ENCODE data around the gene NINL.
"Not testable (repeated sequence)": the region's sequence is repeated elsewhere in the genome, so short reads cannot be mapped to it uniquely, and the experiment has no call there.

The NINL gene

GRCh38 chr20:25567286-25567685 is 18.0 kb downstream of the NINL start:
- no peaks in the 10 kb centered on the region for H3K36me3 ChIP-seq (ENCODE audit: insufficient read depth, low read length)
- H3K27ac ChIP-seq (ENCODE audit: low read depth, low read length): no peak overlapping the region
- no peaks in the 10 kb centered on the region for H3K4me1 ChIP-seq (ENCODE audit: insufficient read depth, low read length)
- no peaks in the 10 kb centered on the region for H3K9me3 ChIP-seq (ENCODE audit: low read length)
- no peak overlapping the region for H3K9ac ChIP-seq (ENCODE audit: low read length)
- H3K27me3 ChIP-seq (ENCODE audit: control insufficient read depth in 1 of 2, insufficient read depth in 2 of 2, low read length in 2 of 2): no peaks in the 10 kb centered on the region
- H3K4me3 ChIP-seq (ENCODE audit: low read depth in 1 of 2, low read length in 2 of 2): no peak overlapping the region

GRCh38 chr20:25566821-25567220 is 18.5 kb downstream of the NINL start:
- H3K9ac ChIP-seq (ENCODE audit: low read length): no peak overlapping the region
- no peaks in the 10 kb centered on the region for H3K36me3 ChIP-seq (ENCODE audit: insufficient read depth, low read length)
- H3K27ac ChIP-seq (ENCODE audit: low read depth, low read length): no peak overlapping the region
- no peak overlapping the region for H3K4me3 ChIP-seq (ENCODE audit: low read depth in 1 of 2, low read length in 2 of 2)
- H3K9me3 ChIP-seq (ENCODE audit: low read length): no peaks in the 10 kb centered on the region
- no peaks in the 10 kb centered on the region for H3K27me3 ChIP-seq (ENCODE audit: control insufficient read depth in 1 of 2, insufficient read depth in 2 of 2, low read length in 2 of 2)
- H3K4me1 ChIP-seq (ENCODE audit: insufficient read depth, low read length): no peaks in the 10 kb centered on the region

- Histone ChIP-seq H3K27ac (ENCODE audit: low read depth, low read length) (no peak overlapping the region), H3K27me3 (ENCODE audit: control insufficient read depth in 1 of 2, insufficient read depth in 2 of 2, low read length in 2 of 2) (no peaks in the 10 kb centered on the region), H3K9ac (ENCODE audit: low read length) (no peak overlapping the region), H3K4me3 (ENCODE audit: low read depth in 1 of 2, low read length in 2 of 2) (no peak overlapping the region), H3K36me3 (ENCODE audit: insufficient read depth, low read length) (no peaks in the 10 kb centered on the region), H3K4me1 (ENCODE audit: insufficient read depth, low read length) (no peaks in the 10 kb centered on the region), H3K9me3 (ENCODE audit: low read length) (no peaks in the 10 kb centered on the region)
Observed at GRCh38 chr20:25565578-25566157, 19.7 kb downstream of the NINL start.

- Histone ChIP-seq H3K9me3 (ENCODE audit: low read length) (no peaks in the 10 kb centered on the region), H3K4me3 (ENCODE audit: low read depth in 1 of 2, low read length in 2 of 2) (no peak overlapping the region), H3K27ac (ENCODE audit: low read depth, low read length) (no peak overlapping the region), H3K27me3 (ENCODE audit: control insufficient read depth in 1 of 2, insufficient read depth in 2 of 2, low read length in 2 of 2) (no peaks in the 10 kb centered on the region), H3K9ac (ENCODE audit: low read length) (no peak overlapping the region), H3K36me3 (ENCODE audit: insufficient read depth, low read length) (no peaks in the 10 kb centered on the region), H3K4me1 (ENCODE audit: insufficient read depth, low read length) (no peaks in the 10 kb centered on the region)
Observed at GRCh38 chr20:25563876-25564275, 21.5 kb downstream of the NINL start.

GRCh38 chr20:25563362-25563761 is 22.0 kb downstream of the NINL start:
- H3K4me3 ChIP-seq (ENCODE audit: low read depth in 1 of 2, low read length in 2 of 2): no peak overlapping the region
- no peaks in the 10 kb centered on the region for H3K36me3 ChIP-seq (ENCODE audit: insufficient read depth, low read length)
- H3K9me3 ChIP-seq (ENCODE audit: low read length): no peaks in the 10 kb centered on the region
- no peaks in the 10 kb centered on the region for H3K27me3 ChIP-seq (ENCODE audit: control insufficient read depth in 1 of 2, insufficient read depth in 2 of 2, low read length in 2 of 2)
- H3K27ac ChIP-seq (ENCODE audit: low read depth, low read length): no peak overlapping the region
- no peak overlapping the region for H3K9ac ChIP-seq (ENCODE audit: low read length)
- H3K4me1 ChIP-seq (ENCODE audit: insufficient read depth, low read length): no peaks in the 10 kb centered on the region

- H3K27me3 ChIP-seq (ENCODE audit: control insufficient read depth in 1 of 2, insufficient read depth in 2 of 2, low read length in 2 of 2): not testable (repeated sequence)
Observed at GRCh38 chr20:25561771-25562170, 23.6 kb downstream of the NINL start.

GRCh38 chr20:25553819-25554296 is 31.5 kb downstream of the NINL start:
- Histone ChIP-seq H3K9ac (ENCODE audit: low read length) (no peak overlapping the region), H3K4me1 (ENCODE audit: insufficient read depth, low read length) (peaks cover 48% of the 10 kb centered on the region), H3K27me3 (ENCODE audit: control insufficient read depth in 1 of 2, insufficient read depth in 2 of 2, low read length in 2 of 2) (no peaks in the 10 kb centered on the region), H3K9me3 (ENCODE audit: low read length) (no peaks in the 10 kb centered on the region), H3K36me3 (ENCODE audit: insufficient read depth, low read length) (no peaks in the 10 kb centered on the region), H3K4me3 (ENCODE audit: low read depth in 1 of 2, low read length in 2 of 2) (no peak overlapping the region), H3K27ac (ENCODE audit: low read depth, low read length) (peak overlapping the region; percentile 71)

More at GRCh38 chr20:25561771-25562170, 23.6 kb downstream of the NINL start:
- H3K4me1 ChIP-seq (ENCODE audit: insufficient read depth, low read length); H3K9me3 ChIP-seq (ENCODE audit: low read length); H3K27ac ChIP-seq (ENCODE audit: low read depth, low read length); H3K9ac ChIP-seq (ENCODE audit: low read length); H3K4me3 ChIP-seq (ENCODE audit: low read depth in 1 of 2, low read length in 2 of 2); H3K36me3 ChIP-seq (ENCODE audit: insufficient read depth, low read length): not testable (repeated sequence)

GRCh38 chr20:25552977-25553376 is 32.4 kb downstream of the NINL start:
- H3K4me1 ChIP-seq (ENCODE audit: insufficient read depth, low read length): peaks cover 48% of the 10 kb centered on the region
- H3K9ac ChIP-seq (ENCODE audit: low read length): no peak overlapping the region
- no peak overlapping the region for H3K4me3 ChIP-seq (ENCODE audit: low read depth in 1 of 2, low read length in 2 of 2)
- H3K27me3 ChIP-seq (ENCODE audit: control insufficient read depth in 1 of 2, insufficient read depth in 2 of 2, low read length in 2 of 2): no peaks in the 10 kb centered on the region
- no peak overlapping the region for H3K27ac ChIP-seq (ENCODE audit: low read depth, low read length)
- no peaks in the 10 kb centered on the region for H3K36me3 ChIP-seq (ENCODE audit: insufficient read depth, low read length)
- no peaks in the 10 kb centered on the region for H3K9me3 ChIP-seq (ENCODE audit: low read length)

GRCh38 chr20:25551413-25552215 is 33.7 kb downstream of the NINL start:
- H3K4me1 ChIP-seq (ENCODE audit: insufficient read depth, low read length): peaks cover 48% of the 10 kb centered on the region

GRCh38 chr20:25550645-25551337 is 34.5 kb downstream of the NINL start:
- not testable (repeated sequence) for H3K36me3 ChIP-seq (ENCODE audit: insufficient read depth, low read length); H3K9me3 ChIP-seq (ENCODE audit: low read length); H3K27me3 ChIP-seq (ENCODE audit: control insufficient read depth in 1 of 2, insufficient read depth in 2 of 2, low read length in 2 of 2); H3K9ac ChIP-seq (ENCODE audit: low read length)
- Histone ChIP-seq H3K27ac (ENCODE audit: low read depth, low read length) (peak overlapping the region; percentile 13), H3K4me1 (ENCODE audit: insufficient read depth, low read length) (peaks cover 48% of the 10 kb centered on the region), H3K4me3 (ENCODE audit: low read depth in 1 of 2, low read length in 2 of 2) (peak overlapping the region in 1 of 2 donors; percentile 37)

More at GRCh38 chr20:25551413-25552215, 33.7 kb downstream of the NINL start:
- no peak overlapping the region for H3K9ac ChIP-seq (ENCODE audit: low read length)
- H3K27me3 ChIP-seq (ENCODE audit: control insufficient read depth in 1 of 2, insufficient read depth in 2 of 2, low read length in 2 of 2): no peaks in the 10 kb centered on the region
- H3K36me3 ChIP-seq (ENCODE audit: insufficient read depth, low read length): no peaks in the 10 kb centered on the region
- H3K4me3 ChIP-seq (ENCODE audit: low read depth in 1 of 2, low read length in 2 of 2): no peak overlapping the region
- no peaks in the 10 kb centered on the region for H3K9me3 ChIP-seq (ENCODE audit: low read length)
- no peak overlapping the region for H3K27ac ChIP-seq (ENCODE audit: low read depth, low read length)

- Histone ChIP-seq H3K4me3 (ENCODE audit: low read depth in 1 of 2, low read length in 2 of 2) (peak overlapping the region in 1 of 2 donors; percentile 37), H3K36me3 (ENCODE audit: insufficient read depth, low read length) (no peaks in the 10 kb centered on the region), H3K27me3 (ENCODE audit: control insufficient read depth in 1 of 2, insufficient read depth in 2 of 2, low read length in 2 of 2) (no peaks in the 10 kb centered on the region), H3K9ac (ENCODE audit: low read length) (no peak overlapping the region), H3K27ac (ENCODE audit: low read depth, low read length) (no peak overlapping the region), H3K9me3 (ENCODE audit: low read length) (no peaks in the 10 kb centered on the region), H3K4me1 (ENCODE audit: insufficient read depth, low read length) (peaks cover 48% of the 10 kb centered on the region)
Observed at GRCh38 chr20:25549843-25550477, 35.4 kb downstream of the NINL start.

Measured in muscle layer of colon (tissue), 2 donors.